Middle frontal gyrus (tissue), 1 donor: ENCODE results near the gene ACAN.
A peak's percentile ranks its signal among the peaks of the same experiment; 100 is the strongest.

Experiments used
- DNase-seq: peaks from one replicate; pipeline ENCODE4 v3.0.0-alpha.2; 2015; ENCODE audit warnings: low spot score; ENCODE audit errors: extremely low spot score

ACAN gene

DNA sequence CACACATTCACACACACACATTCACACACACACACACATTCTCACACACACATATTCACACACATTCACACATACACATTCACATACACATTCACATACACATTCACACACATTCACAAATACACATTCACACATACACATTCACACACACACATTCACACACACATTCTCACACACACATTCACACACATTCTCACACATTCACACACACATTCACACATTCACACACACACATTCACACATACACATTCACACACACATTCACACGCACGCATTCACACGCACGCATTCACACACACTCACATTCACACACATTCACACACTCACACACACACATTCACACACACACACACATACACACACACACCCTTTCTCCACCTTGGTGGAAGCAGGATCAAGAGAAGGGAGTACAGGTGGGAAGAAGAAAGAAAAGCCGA is 97.8 kb downstream of the ACAN start:
- DNase-seq: no peak

DNA sequence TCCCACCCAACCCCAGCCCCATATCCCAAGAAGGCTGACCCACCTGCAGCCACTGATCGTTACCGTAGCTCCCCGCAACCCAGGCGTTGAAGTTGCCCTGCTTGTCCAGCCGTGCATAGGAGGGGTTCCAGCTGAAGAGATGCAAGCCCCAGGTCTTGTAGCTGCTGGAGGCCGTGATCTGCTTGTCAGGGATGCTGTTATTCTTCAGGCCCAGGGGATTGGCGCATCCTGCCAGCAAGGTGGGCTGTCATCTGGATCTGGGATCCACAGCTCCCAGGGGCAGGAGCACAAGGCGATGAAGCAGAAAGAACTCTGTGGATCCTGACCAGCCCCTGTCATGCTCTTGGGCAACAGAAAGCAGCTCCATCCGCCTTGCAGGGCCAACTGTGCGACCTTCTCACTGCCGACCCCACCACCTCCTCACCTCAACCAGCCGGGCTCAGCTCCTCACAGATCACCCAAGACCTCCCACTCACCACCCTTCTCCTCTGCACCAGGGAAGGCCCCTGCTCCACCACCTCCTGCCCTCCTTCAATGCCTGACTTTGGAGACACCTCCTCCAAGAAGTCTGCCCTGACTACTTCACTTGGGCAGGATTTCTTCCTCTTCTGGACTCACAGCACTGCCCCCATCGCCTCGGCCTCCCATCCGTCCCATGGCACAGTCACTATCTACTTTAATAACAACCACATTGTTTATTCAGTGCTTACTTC is 98.4 kb downstream of the ACAN start:
- DNase-seq: no peak

DNA sequence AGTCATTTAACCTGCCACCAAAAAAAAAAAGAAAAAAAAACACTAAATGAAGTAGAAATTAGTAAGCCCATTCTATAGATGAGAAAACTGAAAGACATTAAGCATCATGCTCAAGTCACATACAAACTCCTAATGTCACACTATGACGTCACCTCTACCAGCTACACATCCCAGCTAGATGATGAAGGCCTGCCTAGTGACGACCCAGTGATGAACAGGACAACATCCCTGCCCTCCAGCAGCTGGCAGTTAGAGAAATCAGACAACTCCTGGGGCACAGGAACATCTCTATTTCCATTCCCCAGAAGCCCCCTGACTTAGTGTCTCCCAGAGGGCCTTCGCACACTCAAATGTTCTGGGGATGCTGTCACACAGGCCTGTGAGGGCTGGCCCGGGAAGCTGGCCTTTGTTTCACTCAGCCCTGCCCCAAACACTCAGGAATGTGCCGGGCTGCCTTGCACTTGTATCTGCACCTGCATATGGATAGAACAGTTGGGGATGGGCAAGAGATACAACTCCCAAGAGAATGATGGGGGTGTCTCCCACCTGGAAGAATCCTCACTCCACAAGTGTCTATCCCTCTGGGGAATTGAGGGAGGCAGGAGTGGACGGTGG is 99.1 kb downstream of the ACAN start:
- no peak for DNase-seq

DNA sequence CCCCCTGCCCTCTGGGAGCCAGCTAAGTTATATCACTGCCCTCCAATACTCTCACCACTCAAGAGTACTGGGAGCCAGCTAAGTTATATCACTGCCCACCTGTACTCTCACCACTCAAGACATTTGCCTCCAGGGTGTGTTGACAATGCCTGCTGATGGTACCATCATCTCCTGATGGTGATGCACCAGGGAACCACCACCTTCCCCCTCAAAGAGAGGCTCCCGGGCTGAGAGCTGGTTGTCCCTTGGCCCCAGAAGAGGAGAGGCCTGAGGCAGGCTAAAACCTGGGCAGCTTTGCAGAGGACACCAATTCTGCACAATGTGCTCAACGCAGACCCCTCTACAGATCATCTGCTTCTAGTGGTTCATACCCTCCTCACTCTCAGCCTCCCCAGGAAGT is 99.6 kb downstream of the ACAN start:
- DNase-seq: no peak

DNA sequence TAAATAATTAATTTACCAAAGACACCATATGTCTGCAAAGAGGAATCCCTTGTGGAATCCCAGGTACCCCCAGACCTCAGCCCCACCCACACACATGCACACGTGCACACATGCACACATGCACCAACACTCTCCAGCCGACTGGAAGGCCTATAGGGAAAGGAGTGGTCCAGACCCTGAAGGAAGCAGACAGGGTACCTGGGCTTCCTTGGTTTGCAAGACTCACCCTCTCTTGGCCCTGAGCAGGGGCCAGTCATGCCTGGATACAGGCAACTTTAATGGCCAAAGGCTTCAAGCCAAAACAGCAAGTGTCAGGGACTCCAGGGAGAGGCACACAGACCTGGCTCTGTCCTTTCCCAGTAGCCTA is 101.0 kb downstream of the ACAN start:
- DNase-seq: no peak

DNA sequence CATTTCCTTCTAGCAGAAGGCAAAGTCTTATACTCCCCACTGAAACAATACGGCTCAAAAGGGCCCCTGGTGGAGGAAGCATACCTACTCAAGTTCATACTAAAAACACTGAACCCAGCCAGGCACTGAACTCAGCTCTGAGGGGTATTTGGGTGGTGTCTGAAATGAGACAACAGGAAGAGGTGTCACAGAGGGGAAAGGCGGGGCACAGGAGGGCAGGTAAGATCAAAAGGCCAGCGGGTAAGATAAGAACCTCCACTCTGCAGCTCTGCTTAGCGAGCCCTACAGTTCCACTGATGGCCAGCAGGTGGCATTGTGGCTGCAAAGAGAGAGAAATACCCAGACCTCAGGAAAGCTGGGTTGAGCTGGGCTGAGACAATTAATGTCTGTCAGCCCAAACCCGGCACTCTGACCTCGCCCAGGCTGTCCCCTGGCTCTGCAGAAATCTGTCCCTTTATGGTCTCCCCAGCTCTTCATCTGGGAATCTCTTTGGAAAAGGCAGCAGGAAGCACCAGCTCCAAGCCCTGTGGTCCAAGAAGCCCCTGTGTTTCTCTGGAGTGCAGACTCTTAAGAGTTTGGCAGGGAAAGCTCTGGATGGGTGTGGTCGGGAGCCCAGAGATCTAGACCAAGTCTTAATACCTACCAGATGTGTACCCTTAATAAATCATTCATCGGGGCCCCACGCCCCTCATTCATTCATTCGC is 101.5 kb downstream of the ACAN start:
- peak; percentile 85 for DNase-seq

DNA sequence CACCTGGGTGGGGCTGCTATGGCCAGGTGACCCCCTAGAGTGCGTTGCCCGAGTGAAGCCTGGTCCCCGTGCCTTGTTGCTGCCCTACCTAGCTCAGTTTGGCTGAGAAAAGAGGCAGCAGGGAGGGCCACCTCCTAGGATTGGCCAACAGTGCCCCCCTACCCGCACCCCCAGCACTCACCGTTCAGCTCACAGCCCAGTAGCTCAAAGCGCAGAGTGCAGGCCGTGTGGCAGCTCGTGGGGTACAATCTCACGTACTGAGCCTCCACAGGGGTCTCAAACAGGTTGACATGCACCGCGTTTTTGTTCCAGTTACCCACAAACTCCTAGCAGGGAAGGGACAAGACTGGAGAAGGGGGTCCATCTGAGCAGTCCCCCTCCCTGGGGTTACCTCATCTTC is 102.3 kb downstream of the ACAN start:
- DNase-seq: no peak

DNA sequence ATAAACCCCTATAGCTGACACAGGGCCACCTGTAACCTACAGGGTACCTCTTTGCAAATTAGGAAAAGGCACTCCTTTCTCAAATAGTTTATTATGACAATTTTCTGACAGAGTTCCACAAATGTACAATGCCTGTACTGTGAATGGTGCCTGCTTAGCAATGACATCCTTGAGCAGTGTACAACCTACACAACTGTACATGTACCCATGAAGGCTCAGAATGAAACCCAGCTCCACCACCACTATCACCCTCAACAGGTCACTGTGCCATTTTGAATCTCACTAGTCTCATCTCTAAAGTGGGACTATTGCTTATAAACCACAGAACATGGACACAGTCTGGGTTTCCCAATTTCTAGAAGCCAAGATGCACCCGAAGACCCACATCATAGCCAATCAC is 102.9 kb downstream of the ACAN start:
- no peak for DNase-seq

DNA sequence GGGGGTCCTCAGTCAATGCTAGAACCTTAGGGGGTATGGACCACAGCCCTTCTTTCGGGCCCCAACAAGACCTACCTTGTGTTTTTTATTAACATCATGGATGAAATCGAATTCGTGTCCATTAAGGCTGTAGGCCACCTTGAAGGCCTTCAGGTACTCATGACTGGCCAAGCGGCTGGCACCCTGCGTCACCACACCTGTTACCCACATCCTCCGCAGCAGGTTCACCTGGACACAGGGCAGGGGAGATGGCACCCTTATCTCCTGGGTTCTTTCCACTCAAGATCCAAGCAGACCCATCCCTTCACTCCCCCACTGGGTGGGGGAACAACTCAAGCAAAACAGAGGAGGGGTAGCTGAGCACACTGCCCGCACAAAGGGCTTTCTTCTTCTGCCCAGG is 103.3 kb downstream of the ACAN start:
- no peak for DNase-seq

DNA sequence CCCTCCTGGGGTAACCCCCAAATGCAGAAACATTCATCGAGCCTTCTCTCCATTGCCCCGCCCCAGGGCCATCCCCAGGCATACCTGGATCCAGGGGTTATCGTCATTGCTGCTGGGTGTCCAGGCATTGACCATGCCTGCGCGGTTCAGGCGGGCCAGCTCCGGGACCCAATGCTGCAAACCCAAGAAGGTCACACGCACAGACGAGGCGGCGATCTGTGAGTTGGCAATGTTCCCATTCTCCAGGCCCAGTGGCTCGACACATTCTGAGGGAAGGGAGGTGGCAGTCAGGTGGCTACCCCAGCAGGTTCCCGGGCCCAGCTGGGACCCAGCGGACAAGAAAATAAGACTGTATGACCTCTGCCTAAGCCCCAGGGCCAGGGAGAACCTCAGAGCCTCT is 103.9 kb downstream of the ACAN start:
- DNase-seq: no peak

DNA sequence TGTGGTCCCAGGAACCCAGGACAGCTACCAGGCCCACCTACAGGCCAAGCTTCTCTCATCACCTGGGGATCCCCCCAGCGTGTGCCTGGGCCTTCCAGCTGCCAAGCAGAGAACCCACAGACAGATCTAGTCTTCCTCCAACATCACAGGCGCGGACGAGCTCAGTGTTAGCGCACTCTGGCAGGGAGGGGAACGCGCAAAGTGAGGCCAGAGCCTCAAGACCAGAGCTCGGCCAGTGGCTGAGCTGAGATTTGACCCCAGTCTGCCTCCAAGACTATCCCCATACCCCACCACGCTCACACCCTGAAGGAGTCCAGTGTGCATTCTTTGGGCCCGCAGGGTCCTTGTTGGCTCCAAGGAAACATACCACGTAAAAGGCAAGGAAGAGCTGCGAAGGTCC is 104.9 kb downstream of the ACAN start:
- no peak for DNase-seq

DNA sequence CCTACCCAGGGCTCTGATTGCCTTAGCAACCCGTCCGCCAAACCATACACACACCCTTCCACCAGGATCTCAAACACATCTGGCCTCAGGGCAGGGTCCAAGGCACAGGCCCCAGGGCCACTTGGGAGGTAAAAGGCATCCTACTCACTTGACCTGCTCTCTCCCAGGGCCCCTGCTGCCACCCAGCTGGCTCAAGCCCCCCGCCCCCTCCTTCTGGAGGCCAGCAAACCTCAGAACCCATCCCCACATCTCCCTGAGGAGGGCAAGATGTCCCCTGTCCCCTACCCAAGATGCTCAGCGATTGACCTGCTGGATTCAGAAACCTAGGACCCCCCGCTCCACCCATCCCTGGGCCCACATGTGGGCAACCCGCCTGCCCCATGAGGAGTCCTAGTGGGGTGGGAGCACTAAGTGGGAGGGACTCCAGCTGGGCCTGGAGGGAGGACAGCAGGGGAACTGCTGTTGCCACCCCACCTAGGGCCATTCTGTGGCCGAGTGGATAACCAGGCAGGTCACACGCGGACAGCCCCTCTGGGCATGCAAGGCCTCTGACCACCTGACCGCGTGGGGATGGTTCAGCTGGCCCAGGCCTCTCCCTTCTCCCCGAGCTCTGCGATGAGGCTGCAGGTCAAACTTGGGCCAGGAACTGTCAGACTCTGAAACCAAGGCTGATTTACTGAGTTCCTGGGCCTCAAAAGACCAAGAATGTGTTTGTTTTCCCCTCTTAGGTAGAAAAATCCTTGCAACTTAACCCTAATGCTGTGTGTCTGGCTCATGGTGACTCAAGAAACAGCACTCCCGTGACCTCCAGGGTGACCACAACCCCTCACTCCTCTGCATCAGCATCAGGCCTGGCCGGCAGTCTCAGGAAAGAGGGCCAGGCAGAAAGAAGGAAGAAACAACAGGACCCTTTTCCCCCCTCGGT is 105.7 kb downstream of the ACAN start:
- no peak for DNase-seq

DNA sequence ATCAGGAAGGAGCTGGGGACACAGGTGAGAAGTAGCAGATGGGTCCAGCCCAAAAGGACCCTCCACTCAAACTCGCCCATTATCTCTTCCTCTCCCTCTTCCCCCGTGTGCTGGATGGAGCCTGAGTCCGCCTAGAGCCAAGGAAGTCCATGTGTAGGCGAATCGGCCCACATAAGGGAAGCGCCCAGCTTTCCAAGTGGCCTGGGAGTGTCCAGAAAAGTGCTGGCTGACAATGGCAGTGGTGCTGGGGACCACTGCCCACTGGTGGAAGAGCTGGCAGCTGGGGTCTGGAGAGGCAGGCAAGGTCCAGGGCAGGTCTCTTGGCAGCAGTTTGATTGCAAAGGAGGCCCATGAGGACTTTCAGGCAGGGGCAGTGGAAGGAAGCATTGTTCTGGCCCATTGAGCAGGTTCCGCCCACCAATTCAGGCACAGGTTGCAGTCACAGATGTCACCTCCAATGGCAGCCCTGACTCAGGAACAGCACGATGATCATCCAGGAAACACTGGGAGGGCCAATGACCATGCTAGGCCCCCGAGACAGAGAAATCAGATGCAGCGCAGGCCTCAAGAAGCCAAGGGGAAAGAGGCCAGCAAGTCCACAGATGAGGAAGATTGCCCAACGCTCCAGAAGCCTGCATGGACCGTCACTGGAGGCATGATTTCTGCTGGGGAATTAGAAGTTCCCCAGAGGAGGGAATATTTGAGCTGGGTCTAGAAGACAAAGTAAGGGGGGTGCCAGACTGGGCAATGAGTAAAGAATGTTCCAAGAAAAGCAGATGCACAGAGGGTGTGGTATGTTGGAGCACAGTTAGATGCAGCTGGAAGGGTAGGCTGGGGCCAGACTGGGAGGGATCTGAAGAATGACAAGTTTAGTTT is 107.0 kb downstream of the ACAN start:
- DNase-seq: no peak

DNA sequence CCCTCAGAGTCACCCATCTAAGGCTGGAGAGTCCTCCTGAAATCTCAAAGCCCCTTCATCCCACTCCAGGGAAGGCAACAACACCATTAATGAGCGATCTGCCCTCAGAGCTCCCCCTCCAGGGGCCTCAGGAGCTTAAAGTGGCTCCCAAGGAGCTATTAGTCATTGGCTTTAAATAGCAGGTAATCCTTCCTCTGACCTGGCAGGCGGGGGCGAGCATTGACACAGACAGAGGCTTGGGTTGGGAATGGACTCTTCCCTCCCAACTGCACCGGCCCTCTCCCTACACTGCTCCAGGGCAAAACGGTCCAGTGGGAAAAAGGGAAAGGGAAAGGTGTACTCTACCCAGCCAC is 108.5 kb downstream of the ACAN start:
- no peak for DNase-seq

DNA sequence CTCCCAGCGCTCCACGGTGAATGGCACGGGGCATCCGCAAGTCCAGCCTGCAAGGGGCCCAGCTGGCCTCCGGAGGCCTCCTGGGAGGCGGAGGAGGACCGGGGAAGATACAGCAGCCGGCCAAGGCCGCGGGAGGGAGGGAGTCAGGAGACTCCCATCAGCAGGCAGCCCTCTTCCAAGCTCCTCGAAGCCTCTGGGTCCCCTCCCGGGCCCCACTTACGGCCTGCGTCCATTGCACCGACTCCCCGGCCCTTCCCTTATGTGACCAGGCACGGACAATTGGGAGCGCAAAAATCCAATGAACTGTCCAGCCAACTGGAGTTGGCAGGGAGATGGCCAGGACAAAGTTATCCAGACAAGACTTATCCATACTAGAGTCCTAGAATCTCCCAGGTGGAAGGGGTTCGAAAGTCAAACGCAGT is 109.3 kb downstream of the ACAN start:
- DNase-seq: no peak

DNA sequence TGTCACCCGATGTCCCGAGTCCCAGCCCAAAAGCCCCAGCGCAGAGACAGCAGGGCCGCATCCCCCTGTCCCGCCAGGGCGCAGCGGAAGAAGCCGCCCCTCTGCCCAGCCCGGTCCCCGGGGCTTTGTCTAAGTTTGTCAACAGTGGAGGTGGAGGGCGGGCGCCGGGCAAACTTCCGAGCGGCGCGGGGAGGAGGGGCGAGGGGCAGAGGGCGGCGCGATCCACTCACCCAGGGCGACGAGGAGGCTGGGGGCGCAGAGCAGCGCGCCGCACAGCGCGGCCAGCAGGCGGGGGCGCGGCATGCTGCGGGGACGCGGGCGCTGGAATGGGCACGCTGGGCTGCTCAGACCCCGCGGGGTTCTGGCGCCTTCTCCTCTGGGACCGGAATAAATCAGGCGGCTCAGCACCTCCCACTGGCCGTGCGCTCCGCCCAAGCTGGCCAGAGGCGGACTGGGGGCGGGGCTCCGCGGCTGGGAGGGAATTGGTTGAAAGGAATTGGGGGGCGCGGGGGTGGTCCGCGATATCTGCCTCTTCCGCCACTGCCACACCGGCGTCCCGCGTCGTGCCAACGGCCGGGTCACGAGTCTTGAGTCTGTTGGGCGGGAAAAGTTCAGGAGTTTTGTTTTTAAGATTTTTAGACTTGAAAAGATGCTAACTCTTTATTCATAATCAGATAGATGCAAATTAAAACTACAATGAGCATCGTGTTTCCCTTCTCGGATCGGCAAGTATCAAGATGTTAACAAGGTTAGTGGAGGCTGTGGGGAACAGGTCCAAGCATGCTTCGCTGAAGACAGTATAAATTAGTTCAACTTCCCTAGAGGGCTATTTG is 110.0 kb downstream of the ACAN start, which contains the start of gene MFGE8:
Gene MFGE8 (minus strand): TSS at position 363 of the 833 bp plus-strand sequence. CDS start 60 bp downstream, at position 303.
- no peak for DNase-seq

DNA sequence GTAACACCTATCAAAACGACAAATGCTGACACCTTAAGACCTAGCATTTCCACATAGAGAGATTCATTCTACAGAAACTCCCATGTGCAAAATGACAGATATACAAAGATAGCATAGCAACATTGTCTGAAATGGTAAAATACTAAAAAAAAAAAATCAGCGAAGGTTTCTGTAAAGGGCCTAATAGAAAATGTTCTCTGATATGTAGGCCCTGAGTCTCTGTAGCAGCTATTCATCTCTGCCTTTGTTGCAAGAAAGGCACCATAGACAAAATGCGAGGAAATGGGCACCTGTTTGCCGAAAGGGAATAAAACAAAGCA is 110.6 kb downstream of the ACAN start:
- no peak for DNase-seq

DNA sequence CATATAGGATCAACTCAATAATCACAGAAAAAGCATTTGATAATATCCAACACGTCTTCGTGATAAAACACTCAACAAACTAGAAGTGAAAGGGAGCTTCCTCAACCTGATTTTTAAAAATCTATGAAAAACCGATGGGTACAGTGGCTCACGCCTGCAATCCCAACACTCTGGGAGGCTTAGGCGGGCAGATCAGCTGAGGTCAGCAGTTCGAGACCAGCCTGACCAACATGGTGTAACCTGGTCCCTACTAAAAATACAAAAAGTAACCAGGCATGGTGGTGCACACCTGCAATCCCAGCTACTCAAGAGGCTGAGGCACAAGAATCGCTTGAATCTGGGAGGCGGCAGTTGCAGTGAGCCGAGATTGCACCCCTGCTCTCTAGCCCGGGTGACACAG is 112.1 kb downstream of the ACAN start:
- DNase-seq: no peak

DNA sequence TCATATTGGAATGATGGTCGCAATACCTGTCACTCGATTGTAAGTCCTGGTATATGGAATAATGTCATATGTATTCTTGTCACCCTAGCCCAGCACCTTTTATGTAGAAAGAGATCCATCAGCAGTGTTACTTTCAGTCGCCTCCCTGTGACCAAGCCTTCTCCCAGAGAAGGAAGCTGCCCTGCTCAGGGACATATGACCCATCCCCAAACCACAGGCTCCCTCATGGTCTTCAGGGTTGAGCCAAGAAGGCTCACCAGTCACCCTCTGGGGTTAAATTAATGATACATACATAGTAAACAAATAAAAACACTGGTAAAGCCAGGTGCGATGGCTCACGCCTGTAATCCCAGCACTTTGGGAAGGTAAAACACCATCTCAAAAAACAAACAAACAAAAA is 114.5 kb downstream of the ACAN start:
- no peak for DNase-seq

DNA sequence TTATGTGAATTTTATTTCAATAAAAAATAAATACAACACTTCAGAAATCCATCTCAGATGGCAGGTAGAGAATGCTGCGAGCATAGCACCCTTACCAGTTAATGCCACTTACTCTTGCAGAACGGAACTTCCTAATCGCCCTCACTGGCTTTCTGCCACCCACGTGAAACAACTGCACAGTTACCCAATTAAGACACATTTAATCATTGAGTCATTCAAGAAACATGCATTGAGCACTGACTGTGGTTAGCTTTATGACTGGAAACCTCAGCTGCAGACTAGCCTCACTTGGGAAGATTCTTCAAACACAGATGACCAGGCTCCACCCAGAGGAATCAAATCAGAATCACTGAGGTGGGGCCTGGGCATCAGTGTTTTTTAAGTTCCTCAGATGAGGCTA is 115.5 kb downstream of the ACAN start:
- no peak for DNase-seq
